Retinal pigment epithelial cell (primary cell): Measurements from ENCODE around the gene VWF.

ENCODE experiments used
- DNase-seq: peaks from one replicate; pipeline ENCODE4 v3.0.0-alpha.2; 2010; ENCODE audit warnings: low read depth
- H3K4me3 ChIP-seq: 2 replicates; pipeline ENCODE4 v1.5.1; 2011; ENCODE audit warnings: mild to moderate bottlenecking, low read length, control low read depth, moderate library complexity
- CTCF ChIP-seq: conservative IDR thresholded peaks from 2 replicates; pipeline ENCODE4 v1.5.1; 2011; ENCODE audit warnings: low read depth, low read length, control low read depth, inconsistent platforms

VWF gene

DNA sequence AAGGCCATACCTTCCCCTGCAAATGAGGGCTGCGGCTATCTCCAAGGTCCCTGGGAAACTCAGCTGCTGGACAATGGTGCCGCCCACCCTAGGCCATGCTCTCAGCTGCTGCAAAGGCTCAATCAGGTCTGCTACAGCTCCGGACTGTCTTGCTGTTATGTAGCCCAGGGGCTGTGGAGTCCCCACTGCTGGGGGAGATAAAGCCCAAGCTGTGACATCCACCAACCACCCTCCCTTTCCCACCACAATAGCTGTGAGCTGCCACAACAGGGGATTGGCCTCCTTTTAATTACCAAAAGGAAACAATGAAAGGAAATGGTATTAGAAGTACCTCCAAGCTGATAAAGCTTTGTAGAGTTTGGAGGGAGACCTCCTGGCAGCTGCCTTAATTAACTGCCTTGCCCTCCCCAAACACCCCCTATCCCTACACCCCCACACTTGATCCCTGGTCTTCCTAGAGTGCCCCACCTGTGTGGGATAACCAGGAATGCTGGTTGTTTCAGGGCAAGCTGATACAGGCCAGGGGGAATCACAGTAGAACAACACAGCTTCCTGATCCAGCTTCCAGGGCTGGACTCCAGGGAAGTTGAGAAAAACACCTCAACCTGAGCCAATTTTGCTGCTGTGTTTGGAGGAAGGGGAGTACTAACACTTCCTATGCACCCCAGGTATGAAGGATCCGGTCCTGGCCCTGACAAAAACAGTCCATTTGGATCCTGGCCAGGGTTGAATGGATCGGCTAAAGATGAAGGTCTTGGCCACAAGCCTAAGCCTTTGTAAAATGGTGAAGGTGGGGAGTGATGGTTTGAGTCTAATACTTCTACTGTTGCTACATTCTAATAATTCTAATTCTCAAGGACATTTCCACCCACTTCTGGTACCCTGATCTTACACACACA, at the start of gene VWF:
Gene VWF (minus strand): TSS at position 260 of the 899 bp plus-strand sequence. CDS start 1,474 bp downstream, outside the sequence.
- TF ChIP-seq CTCF = no peak
- H3K4me3 ChIP-seq = no peak within 1 kb of the TSS

GRCh38 chr12:6172862-6173261, 48.4 kb upstream of the VWF start:
- TF ChIP-seq CTCF = no peak
- H3K4me3 ChIP-seq = no peak overlapping the region
- no peak for DNase-seq

More for the DNA sequence above, at the start of gene VWF:
- no peak for DNase-seq

DNA sequence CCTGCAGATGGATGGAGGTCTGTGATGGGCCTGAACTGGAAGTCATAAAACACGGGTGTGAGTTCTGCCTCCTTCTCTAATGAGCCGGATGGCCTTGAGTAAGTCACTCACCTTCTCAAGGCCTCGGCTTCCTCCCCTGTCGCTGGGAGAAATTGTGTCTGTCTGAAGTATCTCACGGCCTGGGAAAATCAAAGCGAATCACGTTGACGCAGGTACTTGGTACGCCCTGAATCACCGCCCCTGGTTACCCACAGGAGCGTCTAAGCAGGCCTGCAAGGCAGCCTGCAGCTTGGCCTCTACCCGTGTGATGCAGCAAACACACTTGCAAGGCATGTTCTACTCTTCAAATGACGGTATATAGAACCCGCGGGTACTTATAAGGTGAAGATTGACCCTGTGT, 47.6 kb upstream of the VWF start:
- no peak overlapping the region for H3K4me3 ChIP-seq
- TF ChIP-seq CTCF = no peak
- DNase-seq = no peak

GRCh38 chr12:6171409-6172015, 47.0 kb upstream of the VWF start:
- DNase-seq = no peak
- no peak overlapping the region for H3K4me3 ChIP-seq
- TF ChIP-seq CTCF = no peak

DNA sequence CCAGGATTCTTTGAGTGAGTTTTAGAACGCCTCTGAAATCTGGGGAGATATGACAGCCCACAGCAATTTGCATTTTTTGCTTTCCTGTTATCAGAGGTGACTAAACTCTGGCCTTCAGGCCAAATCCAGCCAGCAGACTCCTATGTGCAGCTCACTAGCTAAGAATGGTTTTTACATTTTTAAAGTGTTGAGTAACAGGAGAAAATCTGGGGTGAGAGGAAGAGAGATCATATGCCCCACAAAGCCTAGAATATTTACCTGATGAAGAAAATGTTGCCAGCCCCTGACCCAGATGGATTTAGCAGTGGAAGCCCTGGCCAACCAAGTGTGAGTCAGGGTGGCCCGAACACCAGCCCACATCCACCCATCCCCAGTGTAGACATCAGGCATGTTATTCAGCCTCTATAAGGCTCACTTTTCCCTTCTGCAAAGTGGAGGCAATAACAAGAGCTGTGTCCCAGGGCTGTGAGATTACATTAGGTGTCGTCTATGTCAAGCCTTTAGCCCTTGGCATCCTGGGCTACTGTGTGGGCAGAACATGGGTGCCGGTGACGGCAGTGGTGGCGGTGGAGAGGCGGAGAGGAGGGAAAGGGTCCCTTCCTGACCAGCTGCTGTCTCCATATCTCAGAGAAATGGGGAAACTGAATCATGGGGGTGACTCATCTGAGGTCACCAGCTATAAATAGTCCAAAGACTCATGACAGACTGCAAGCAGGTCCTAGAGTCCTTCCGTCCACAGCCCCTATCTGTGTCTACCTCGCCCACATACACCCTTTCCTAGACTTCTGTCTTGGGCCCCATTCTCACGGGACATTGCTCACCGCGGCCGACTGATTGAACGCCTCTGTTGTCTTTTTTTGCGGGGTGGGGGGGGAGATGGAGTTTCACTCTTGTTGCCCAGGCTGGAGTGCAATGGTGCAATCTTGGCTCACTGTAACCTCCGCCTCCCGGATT, 43.1 kb upstream of the VWF start:
- H3K4me3 ChIP-seq = no peak overlapping the region
- TF ChIP-seq CTCF = no peak
- peak; percentile 75 for DNase-seq

GRCh38 chr12:6166808-6167207, 42.3 kb upstream of the VWF start:
- TF ChIP-seq CTCF = no peak
- no peak for DNase-seq
- H3K4me3 ChIP-seq = no peak overlapping the region
